ENCODE measurements around the gene GRIA2.

- TF ChIP-seq CTCF (conservative IDR thresholded peaks at IDR 0.05; ENCODE audit: low read depth, low read length) (no peak), EZH2 (IDR thresholded peaks at IDR 0.05; ENCODE audit: borderline replicate concordance, low read depth, low read length, poor library complexity, severe bottlenecking) (no peak)
Observed at GRCh38 chr4:157389741-157390140, 169.2 kb downstream of the GRIA2 start.
